CD4-positive, alpha-beta T cell treated with Interleukin-6 at 100 ng/mL for 8 hours (primary cell): ENCODE measurements around the gene MAU2.
"Not testable (repeated sequence)": the region's sequence is repeated elsewhere in the genome, so short reads cannot be mapped to it uniquely, and the experiment has no call there.

ENCODE experiments used
- DNase-seq: peaks from one replicate; pipeline ENCODE4 v3.0.0-alpha.2; 2020; ENCODE audit warnings: mixed read lengths, low spot score

MAU2 gene

GRCh38 chr19:19385131-19385895, 64.7 kb downstream of the MAU2 start:
- peak; percentile 100 for DNase-seq

DNA sequence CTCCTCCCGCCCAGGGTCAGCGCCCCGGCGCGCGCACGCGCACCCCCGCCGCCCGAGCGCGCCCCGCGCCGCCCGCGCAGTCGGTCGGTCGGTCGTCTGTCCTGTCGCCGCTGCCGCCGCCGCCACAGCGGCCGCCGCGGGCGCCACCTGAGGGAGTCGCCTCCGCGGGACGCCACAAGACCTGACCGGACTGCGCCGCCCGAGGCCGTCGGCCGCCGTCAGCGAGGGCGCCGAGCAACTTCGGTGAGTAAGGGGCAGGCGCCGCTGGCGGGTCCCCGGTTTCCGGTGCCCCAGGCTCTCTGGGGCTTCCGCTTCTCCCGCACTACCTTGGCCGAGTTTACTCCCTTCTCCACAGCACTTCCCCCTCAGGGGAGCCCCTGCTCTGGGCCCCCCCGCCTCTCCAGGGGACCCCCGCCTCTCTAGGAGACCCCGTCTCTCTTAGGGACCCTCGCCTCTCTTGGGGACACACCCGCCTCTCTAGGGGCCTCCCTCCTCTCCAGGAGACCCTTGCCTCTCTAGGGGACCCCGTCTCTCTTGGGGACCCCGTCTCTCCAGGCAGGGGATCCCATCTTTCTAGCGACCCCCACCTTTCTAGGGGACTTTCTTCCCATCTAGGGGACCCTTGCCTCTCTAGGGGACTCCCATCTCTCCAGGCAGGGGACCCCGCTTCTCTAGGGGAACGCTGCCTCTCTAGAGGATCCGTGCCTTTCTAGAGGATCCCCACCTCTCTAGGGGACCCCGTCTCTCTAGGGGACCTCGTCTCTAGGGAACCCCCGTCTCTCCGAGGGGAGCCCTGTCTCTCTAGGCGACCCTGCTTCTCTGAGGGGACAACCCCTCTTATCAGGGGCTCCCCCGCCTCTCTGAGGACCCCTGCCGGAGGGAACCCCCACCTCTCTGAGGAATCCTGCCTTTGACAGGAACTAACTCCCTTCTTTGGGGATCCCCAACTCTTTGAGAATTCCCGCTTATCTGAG, 65.6 kb downstream of the MAU2 start:
- peak; percentile 53 for DNase-seq

- no peak for DNase-seq
These were observed 66.5 kb downstream of the MAU2 start for GRCh38 chr19:19387108-19387507.

- DNase-seq: no peak
These were observed 68.2 kb downstream of the MAU2 start for GRCh38 chr19:19388568-19389555.

DNA sequence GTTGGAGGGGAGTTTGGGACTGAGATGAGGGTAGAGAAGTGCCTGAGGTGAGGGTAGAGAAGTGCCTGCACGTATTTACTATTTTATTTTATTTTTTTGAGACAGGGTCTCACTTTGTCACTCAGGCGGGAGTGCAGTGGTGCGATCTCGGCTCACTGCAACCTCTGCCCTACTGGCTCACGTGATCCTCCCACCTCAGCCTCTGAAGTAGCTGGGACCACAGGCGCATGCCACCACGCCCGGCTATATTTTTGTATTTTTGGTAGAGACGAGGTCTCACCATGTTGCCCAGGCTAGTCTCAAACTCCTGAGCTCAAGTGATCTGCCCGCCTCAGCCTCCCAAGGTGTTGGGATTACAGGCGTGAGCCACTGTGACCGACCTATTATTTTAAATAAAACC, 69.1 kb downstream of the MAU2 start:
- DNase-seq: not testable (repeated sequence)

DNA sequence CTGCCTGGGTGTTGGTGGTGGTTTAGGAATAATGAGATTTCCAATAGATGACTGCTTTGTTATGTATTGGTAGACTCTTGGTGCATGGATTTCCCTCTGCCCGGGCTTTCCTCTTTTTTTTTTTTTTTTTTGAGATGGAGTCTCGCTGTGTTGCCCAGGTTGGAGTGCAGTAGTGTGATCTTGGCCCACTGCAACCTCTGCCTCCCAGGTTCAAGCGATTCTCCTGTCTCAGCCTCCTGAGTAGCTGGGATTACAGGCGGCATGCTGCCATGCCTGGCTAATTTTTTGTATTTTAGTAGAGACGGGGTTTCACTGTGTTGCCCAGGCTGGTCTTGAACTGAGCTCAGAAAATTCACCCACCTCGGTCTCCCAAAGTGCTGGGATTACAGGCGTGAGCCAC, 73.7 kb downstream of the MAU2 start:
- not testable (repeated sequence) for DNase-seq

- DNase-seq: no peak
These were observed 79.3 kb downstream of the MAU2 start for GRCh38 chr19:19399733-19400433.

DNA sequence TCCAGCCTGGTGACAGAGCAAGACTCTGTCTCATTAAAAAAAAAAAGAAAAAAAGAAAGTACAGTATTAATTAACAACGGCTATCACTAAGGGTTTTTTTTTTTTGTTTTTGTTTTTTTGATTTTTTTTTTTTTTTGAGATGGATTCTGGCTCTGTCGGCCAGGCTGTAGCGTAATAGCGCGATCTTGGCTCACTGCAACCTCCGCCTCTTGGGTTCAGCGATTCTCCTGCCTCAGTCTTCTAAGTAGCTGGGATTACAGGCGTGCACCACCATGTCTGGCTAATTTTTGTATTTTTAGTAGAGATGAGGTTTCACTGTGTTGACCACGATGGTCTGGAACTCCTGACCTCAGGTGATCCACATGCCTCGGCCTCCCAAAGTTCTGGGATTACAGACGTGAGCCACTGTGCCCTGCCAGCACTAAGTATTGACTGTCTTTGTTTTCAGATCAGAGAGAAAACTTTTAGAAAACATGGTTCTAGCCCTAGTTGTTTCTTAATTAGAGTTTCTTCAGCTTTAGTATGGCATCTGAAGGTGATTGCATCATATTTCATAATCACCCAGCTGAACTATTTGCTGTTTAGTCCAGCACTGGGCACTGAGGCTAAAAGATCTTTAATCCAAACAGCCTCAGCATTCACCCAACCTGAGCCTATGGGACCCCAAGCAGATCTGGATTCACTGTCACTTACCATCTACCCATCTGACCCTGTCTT, 82.2 kb downstream of the MAU2 start:
- no peak for DNase-seq

DNA sequence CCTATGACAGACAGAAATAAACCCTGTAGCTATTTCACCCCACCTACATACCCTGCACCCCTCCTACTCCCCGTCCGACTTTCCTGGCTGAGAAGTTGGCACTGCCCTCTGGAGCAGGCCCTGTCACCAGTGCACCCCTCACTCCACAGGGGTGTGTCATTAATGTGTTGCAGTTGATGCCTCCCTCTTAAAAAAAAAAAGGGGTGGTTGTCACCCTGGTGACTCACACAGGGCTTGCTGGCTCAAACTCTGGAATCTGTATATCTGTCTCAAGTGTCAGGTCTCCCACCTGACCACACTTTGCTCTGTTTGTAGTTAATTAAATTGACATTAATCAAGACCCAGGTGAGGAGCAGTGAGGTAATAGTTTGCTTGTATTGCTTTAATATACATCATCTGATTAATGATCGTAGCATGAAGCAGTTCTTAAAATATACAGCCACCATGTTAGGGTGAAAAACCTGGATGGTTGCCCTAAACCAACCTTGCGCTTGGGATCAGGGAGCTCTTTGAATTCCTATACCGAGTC, 82.8 kb downstream of the MAU2 start:
- DNase-seq: no peak

- DNase-seq: peak; percentile 90
These were observed 84.5 kb downstream of the MAU2 start, which contains the start of gene GATAD2A for GRCh38 chr19:19404879-19405860. Gene GATAD2A, plus strand, starts transcription at chr19:19405675. Its CDS starts 59,671 bp downstream, at chr19:19465346.

GRCh38 chr19:19405971-19406877, 85.6 kb downstream of the MAU2 start:
- DNase-seq: peak; percentile 25

- DNase-seq: peak; percentile 60
These were observed 86.4 kb downstream of the MAU2 start for GRCh38 chr19:19406878-19407632.

DNA sequence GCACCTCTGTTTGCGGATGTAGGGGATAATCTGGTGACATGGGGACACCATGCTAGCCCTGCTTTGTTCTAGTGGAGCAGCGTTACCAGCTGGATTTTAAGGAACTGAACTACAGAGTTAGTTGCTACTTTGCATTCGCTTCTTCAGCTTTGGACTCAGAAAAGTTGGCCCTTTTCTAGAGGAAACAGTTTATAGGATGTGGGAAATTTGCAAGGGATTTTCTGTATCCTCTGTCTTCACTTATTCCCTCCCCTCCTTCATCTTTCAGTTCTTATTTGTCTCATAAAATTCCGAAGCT, 87.0 kb downstream of the MAU2 start:
- no peak for DNase-seq
